Panc1 (cell line): ENCODE measurements around the gene CDK1. TPM values are rescaled to one million over a fixed set of nuclear protein-coding genes. Genes with fewer than 3 reads are reported as not detected.

Experiments used
- ATAC-seq: fragments of 200-7000 bp; cut with Tn5 transposase; 2 replicates; pipeline ENCODE4 v1.9.1; 2020; ENCODE audit warnings: mild to moderate bottlenecking, moderate library complexity
- BruUV-seq: library from RNA; stranded (reverse); fragments of 400-500 nt; replicated peaks from 2 replicates; lab custom pipeline; 2021; lab: Mats Ljungman, UMichigan
- CTCF ChIA-PET: fragments of 300-600 bp; sonication (Branson Sonifier 250); formaldehyde crosslinking; loops from one replicate; lab custom pipeline; 2022; ENCODE audit warnings: antibody characterized with exemption; lab: Charles Lee
- POLR2A ChIA-PET: fragments of 300-600 bp; sonication (Branson Sonifier 250); formaldehyde crosslinking; loops from one replicate; lab custom pipeline; 2022; ENCODE audit warnings: antibody characterized with exemption; lab: Charles Lee
- DNase-seq: peaks from one replicate; pipeline ENCODE4 v3.0.0-alpha.2; 2010; ENCODE audit warnings: low read depth, low spot score
- H3K27ac ChIP-seq: 2 replicates; pipeline ENCODE4 v1.5.1; 2011; ENCODE audit warnings: mild to moderate bottlenecking, low read length, inconsistent platforms
- H3K27me3 ChIP-seq: fragments of 200-500 bp; sonication (Bioruptor generic); 2 replicates; pipeline ENCODE4 v1.6.0; 2014; ENCODE audit warnings: low read length, inconsistent platforms; ENCODE audit not compliant: control insufficient read depth, insufficient read depth
- H3K36me3 ChIP-seq: fragments of 200-500 bp; sonication (Bioruptor generic); 2 replicates; pipeline ENCODE4 v1.5.1; 2014; ENCODE audit warnings: inconsistent platforms, mild to moderate bottlenecking, low read length, moderate library complexity; ENCODE audit not compliant: control insufficient read depth, insufficient read depth
- H3K4me1 ChIP-seq: 2 replicates; pipeline ENCODE4 v1.5.1; 2011; ENCODE audit warnings: inconsistent platforms, mild to moderate bottlenecking, low read length, moderate library complexity; ENCODE audit not compliant: control insufficient read depth, insufficient read depth
- H3K4me3 ChIP-seq, 2 experiments: 2 replicates each; pipeline ENCODE4 v1.5.1; 2011 to 2012; ENCODE audit warnings: low read depth in 2 of 2, low read length in 2 of 2, mild to moderate bottlenecking in 2 of 2, inconsistent platforms in 1 of 2, moderate library complexity in 1 of 2
- H3K9me3 ChIP-seq: fragments of 200-500 bp; sonication (Bioruptor generic); 2 replicates; pipeline ENCODE4 v1.5.1; 2014; ENCODE audit warnings: low read depth, mild to moderate bottlenecking, inconsistent platforms, low read length, moderate library complexity; ENCODE audit not compliant: control insufficient read depth, insufficient read depth
- POLR2AphosphoS5 ChIP-seq: IDR thresholded peaks from 2 replicates; pipeline ENCODE4 v1.6.1; 2012; ENCODE audit warnings: mild to moderate bottlenecking, low read depth, low read length, moderate library complexity
- SIN3A ChIP-seq: IDR thresholded peaks from 2 replicates; pipeline ENCODE4 v1.6.1; 2012; ENCODE audit warnings: low read depth, mild to moderate bottlenecking, low read length, moderate library complexity, borderline replicate concordance; ENCODE audit not compliant: insufficient read depth
- TCF7L2 ChIP-seq: IDR thresholded peaks from 2 replicates; pipeline ENCODE4 v1.6.1; 2011; ENCODE audit warnings: mild to moderate bottlenecking, low read depth, low read length, inconsistent platforms
- in situ Hi-C: cut with HindIII; loops from 2 replicates; pipeline ENCODE4 v1.10.0; 2016; ENCODE audit warnings: low sequenced_read_pairs, low pct_unique_long_range_greater_than_20kb
- intact Hi-C: fragments of 100-400 bp; cut with micrococcal nuclease; formaldehyde crosslinking; loops from one replicate; pipeline ENCODE4 v1.10.0; 2022; ENCODE audit not compliant: unreplicated experiment
- total RNA-seq: library from RNA; stranded (reverse); gene quantifications from one replicate; pipeline ENCODE4 v1.2.1, GENCODE V29; 2021; ENCODE audit not compliant: unreplicated experiment
- TF ChIP-seq, protein P1 (sequence below): fragments of 450-650 bp; IDR thresholded peaks from 2 replicates; pipeline ENCODE4 v1.5.1; 2017; ENCODE audit warnings: mild to moderate bottlenecking
- TF ChIP-seq, protein P2 (sequence below), 2 experiments: IDR thresholded peaks; 2 replicates each; pipeline ENCODE4 v1.6.1; 2011 to 2012; ENCODE audit warnings: low read depth in 2 of 2, control low read depth in 1 of 2, low read length in 1 of 2, mild to moderate bottlenecking in 1 of 2, moderate library complexity in 1 of 2; ENCODE audit not compliant: insufficient read depth in 1 of 2

CDK1 gene
- total RNA-seq, 1 experiment from 2014 or later, result 75.5 TPM

DNA sequence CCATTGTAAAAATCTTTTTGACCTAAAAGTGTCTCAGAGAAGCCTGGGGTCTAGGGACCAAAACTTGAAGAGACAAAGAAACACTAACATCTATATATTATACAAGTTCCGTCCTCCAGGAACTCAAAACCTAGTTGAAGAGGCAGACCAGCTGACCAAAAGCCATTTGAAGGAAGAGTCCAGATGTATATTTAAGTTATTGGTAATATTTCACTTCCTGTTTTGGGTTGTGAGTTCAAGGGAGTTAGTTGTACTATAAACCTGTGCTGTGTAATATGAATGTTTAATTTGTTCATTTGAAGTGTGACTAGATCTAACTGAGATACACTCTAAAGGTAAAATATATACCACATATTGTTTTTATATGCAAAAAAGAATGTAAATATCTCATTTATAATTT is 45.0 kb downstream of the CDK1 start:
- CTCF ChIA-PET, result no interaction called here
- no peaks in the 10 kb centered on the region for H3K27me3 ChIP-seq
- no peak for DNase-seq
- no peak overlapping the region for H3K4me3 ChIP-seq
- no peak for ATAC-seq
- POLR2A ChIA-PET, result no interaction called here
- BruUV-seq, result no TSS peak
- intact Hi-C loops, result no loop called here
- no peak overlapping the region for H3K27ac ChIP-seq
- no peaks in the 10 kb centered on the region for H3K36me3 ChIP-seq
- H3K4me1 ChIP-seq, result no peaks in the 10 kb centered on the region
- TF ChIP-seq TCF7L2 (no peak), SIN3A (no peak), POLR2AphosphoS5 (no peak)
- TF ChIP-seq, protein P1, sequence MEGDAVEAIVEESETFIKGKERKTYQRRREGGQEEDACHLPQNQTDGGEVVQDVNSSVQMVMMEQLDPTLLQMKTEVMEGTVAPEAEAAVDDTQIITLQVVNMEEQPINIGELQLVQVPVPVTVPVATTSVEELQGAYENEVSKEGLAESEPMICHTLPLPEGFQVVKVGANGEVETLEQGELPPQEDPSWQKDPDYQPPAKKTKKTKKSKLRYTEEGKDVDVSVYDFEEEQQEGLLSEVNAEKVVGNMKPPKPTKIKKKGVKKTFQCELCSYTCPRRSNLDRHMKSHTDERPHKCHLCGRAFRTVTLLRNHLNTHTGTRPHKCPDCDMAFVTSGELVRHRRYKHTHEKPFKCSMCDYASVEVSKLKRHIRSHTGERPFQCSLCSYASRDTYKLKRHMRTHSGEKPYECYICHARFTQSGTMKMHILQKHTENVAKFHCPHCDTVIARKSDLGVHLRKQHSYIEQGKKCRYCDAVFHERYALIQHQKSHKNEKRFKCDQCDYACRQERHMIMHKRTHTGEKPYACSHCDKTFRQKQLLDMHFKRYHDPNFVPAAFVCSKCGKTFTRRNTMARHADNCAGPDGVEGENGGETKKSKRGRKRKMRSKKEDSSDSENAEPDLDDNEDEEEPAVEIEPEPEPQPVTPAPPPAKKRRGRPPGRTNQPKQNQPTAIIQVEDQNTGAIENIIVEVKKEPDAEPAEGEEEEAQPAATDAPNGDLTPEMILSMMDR, result no peak
- TF ChIP-seq, protein P2, sequence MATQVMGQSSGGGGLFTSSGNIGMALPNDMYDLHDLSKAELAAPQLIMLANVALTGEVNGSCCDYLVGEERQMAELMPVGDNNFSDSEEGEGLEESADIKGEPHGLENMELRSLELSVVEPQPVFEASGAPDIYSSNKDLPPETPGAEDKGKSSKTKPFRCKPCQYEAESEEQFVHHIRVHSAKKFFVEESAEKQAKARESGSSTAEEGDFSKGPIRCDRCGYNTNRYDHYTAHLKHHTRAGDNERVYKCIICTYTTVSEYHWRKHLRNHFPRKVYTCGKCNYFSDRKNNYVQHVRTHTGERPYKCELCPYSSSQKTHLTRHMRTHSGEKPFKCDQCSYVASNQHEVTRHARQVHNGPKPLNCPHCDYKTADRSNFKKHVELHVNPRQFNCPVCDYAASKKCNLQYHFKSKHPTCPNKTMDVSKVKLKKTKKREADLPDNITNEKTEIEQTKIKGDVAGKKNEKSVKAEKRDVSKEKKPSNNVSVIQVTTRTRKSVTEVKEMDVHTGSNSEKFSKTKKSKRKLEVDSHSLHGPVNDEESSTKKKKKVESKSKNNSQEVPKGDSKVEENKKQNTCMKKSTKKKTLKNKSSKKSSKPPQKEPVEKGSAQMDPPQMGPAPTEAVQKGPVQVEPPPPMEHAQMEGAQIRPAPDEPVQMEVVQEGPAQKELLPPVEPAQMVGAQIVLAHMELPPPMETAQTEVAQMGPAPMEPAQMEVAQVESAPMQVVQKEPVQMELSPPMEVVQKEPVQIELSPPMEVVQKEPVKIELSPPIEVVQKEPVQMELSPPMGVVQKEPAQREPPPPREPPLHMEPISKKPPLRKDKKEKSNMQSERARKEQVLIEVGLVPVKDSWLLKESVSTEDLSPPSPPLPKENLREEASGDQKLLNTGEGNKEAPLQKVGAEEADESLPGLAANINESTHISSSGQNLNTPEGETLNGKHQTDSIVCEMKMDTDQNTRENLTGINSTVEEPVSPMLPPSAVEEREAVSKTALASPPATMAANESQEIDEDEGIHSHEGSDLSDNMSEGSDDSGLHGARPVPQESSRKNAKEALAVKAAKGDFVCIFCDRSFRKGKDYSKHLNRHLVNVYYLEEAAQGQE (IDR thresholded peaks at IDR 0.05; ENCODE audit: insufficient read depth in 1 of 2, low read depth in 2 of 2, low read length in 1 of 2), result no peak
- no peaks in the 10 kb centered on the region for H3K9me3 ChIP-seq
- in situ Hi-C loops, result no loop called here

DNA sequence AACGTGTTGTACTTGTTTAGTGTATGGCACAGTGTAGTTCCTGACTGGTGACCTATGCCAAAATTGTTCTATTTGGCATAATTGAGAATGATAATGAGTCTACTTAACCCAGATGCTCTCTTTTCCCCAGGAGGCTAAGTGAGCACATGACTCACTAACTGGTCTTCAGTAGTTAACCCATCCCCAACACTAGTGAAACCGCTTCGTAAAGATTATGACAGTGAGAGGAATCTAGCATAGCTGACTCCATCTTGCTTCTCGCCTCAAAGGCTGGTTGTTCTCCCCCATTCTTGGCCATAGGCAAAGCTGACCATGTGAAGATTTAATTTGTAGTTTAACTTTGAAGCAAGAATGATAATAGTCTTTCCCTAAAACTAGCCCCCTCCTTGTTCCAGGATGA is 47.2 kb downstream of the CDK1 start:
- in situ Hi-C loops (no loop called here), intact Hi-C loops (no loop called here)
- H3K27ac ChIP-seq, result no peak overlapping the region
- no peaks in the 10 kb centered on the region for H3K27me3 ChIP-seq
- no TSS peak for BruUV-seq
- H3K4me1 ChIP-seq, result no peaks in the 10 kb centered on the region
- ChIA-PET POLR2A (no interaction called here), CTCF (no interaction called here)
- H3K9me3 ChIP-seq, result no peaks in the 10 kb centered on the region
- TF ChIP-seq TCF7L2, result no peak
- TF ChIP-seq, protein P1, result no peak
- no peak for TF ChIP-seq POLR2AphosphoS5
- TF ChIP-seq, protein P2 (IDR thresholded peaks at IDR 0.05; ENCODE audit: insufficient read depth in 1 of 2, low read depth in 2 of 2, low read length in 1 of 2), result no peak
- TF ChIP-seq SIN3A, result no peak
- no peak overlapping the region for H3K4me3 ChIP-seq
- no peaks in the 10 kb centered on the region for H3K36me3 ChIP-seq
- ATAC-seq (no peak), DNase-seq (no peak)
